Measurements from ENCODE around the gene ERI3. TPM values are rescaled to one million over a fixed set of nuclear protein-coding genes. Genes with fewer than 3 reads are reported as not detected.
A peak's percentile ranks its signal among the peaks of the same experiment; 100 is the strongest.

The ERI3 gene
- total RNA-seq, 2 donors from 2014 or later = 22.6 to 25.7 TPM

GRCh38 chr1:44321466-44321865 lies 33.6 kb downstream of the ERI3 start:
- Mint-ChIP-seq H3K36me3 (ENCODE audit: low read depth) (peaks cover 3% of the 10 kb centered on the region), H3K4me3 (no peak overlapping the region), H3K27me3 (no peaks in the 10 kb centered on the region)

GRCh38 chr1:44318097-44319088 lies 36.7 kb downstream of the ERI3 start:
- Mint-ChIP-seq H3K4me1 (peaks cover 7% of the 10 kb centered on the region), H3K27ac (peak overlapping the region; percentile 57), H3K27me3 (no peaks in the 10 kb centered on the region), H3K36me3 (ENCODE audit: low read depth) (peaks cover 3% of the 10 kb centered on the region), H3K4me3 (no peak overlapping the region)
- DNase-seq = peak in 1 of 3 donors; percentile 29
- no peaks in the 10 kb centered on the region for H3K9me3 ChIP-seq (ENCODE audit: control insufficient read depth, low read length, poor library complexity, severe bottlenecking)
- ATAC-seq = peak; percentile 52

More at GRCh38 chr1:44321466-44321865, 33.6 kb downstream of the ERI3 start:
- peaks cover 7% of the 10 kb centered on the region for H3K4me1 Mint-ChIP-seq
- H3K27ac Mint-ChIP-seq = no peak overlapping the region
- ATAC-seq = no peak
- H3K9me3 ChIP-seq (ENCODE audit: control insufficient read depth, low read length, poor library complexity, severe bottlenecking) = no peaks in the 10 kb centered on the region
- no peak for DNase-seq

GRCh38 chr1:44316231-44316759 lies 38.8 kb downstream of the ERI3 start:
- DNase-seq = no peak
- no peaks in the 10 kb centered on the region for H3K27me3 Mint-ChIP-seq
- ATAC-seq = no peak
- H3K27ac Mint-ChIP-seq = no peak overlapping the region
- H3K4me1 Mint-ChIP-seq = peaks cover 7% of the 10 kb centered on the region
- H3K9me3 ChIP-seq (ENCODE audit: control insufficient read depth, low read length, poor library complexity, severe bottlenecking) = no peaks in the 10 kb centered on the region
- H3K4me3 Mint-ChIP-seq = no peak overlapping the region
- peaks cover 8% of the 10 kb centered on the region for H3K36me3 Mint-ChIP-seq (ENCODE audit: low read depth)

- no peak overlapping the region for H3K27ac Mint-ChIP-seq
- H3K4me1 Mint-ChIP-seq = peaks cover 11% of the 10 kb centered on the region
- no peak for DNase-seq
- H3K9me3 ChIP-seq (ENCODE audit: control insufficient read depth, low read length, poor library complexity, severe bottlenecking) = no peaks in the 10 kb centered on the region
- no peak for ATAC-seq
- H3K36me3 Mint-ChIP-seq (ENCODE audit: low read depth) = peaks cover 8% of the 10 kb centered on the region
- no peaks in the 10 kb centered on the region for H3K27me3 Mint-ChIP-seq
- H3K4me3 Mint-ChIP-seq = no peak overlapping the region
Observed at GRCh38 chr1:44315521-44315920, 39.5 kb downstream of the ERI3 start.

GRCh38 chr1:44314452-44314851 lies 40.6 kb downstream of the ERI3 start:
- Mint-ChIP-seq H3K4me1 (peaks cover 10% of the 10 kb centered on the region), H3K4me3 (no peak overlapping the region), H3K27ac (no peak overlapping the region), H3K27me3 (no peaks in the 10 kb centered on the region), H3K36me3 (ENCODE audit: low read depth) (peaks cover 7% of the 10 kb centered on the region)
- ATAC-seq (no peak), DNase-seq (no peak)
- H3K9me3 ChIP-seq (ENCODE audit: control insufficient read depth, low read length, poor library complexity, severe bottlenecking) = no peaks in the 10 kb centered on the region

- Mint-ChIP-seq H3K4me3 (no peak overlapping the region), H3K36me3 (ENCODE audit: low read depth) (peaks cover 7% of the 10 kb centered on the region), H3K27me3 (no peaks in the 10 kb centered on the region), H3K27ac (no peak overlapping the region), H3K4me1 (peaks cover 5% of the 10 kb centered on the region)
- no peak for ATAC-seq
- H3K9me3 ChIP-seq (ENCODE audit: control insufficient read depth, low read length, poor library complexity, severe bottlenecking) = no peaks in the 10 kb centered on the region
- no peak for DNase-seq
Observed at GRCh38 chr1:44313265-44313918, 41.7 kb downstream of the ERI3 start.

- no peak for ATAC-seq
- Mint-ChIP-seq H3K36me3 (ENCODE audit: low read depth) (peaks cover 10% of the 10 kb centered on the region), H3K4me3 (no peak overlapping the region)
Observed at GRCh38 chr1:44312399-44313196, 42.5 kb downstream of the ERI3 start.

GRCh38 chr1:44310006-44310405 lies 45.1 kb downstream of the ERI3 start:
- Mint-ChIP-seq H3K27me3 (no peaks in the 10 kb centered on the region), H3K27ac (no peak overlapping the region), H3K4me1 (peaks cover 8% of the 10 kb centered on the region), H3K4me3 (no peak overlapping the region), H3K36me3 (ENCODE audit: low read depth) (peaks cover 20% of the 10 kb centered on the region)
- ATAC-seq (no peak), DNase-seq (no peak)
- H3K9me3 ChIP-seq (ENCODE audit: control insufficient read depth, low read length, poor library complexity, severe bottlenecking) = no peaks in the 10 kb centered on the region

More at GRCh38 chr1:44312399-44313196, 42.5 kb downstream of the ERI3 start:
- DNase-seq = no peak
- Mint-ChIP-seq H3K4me1 (peaks cover 5% of the 10 kb centered on the region), H3K27ac (no peak overlapping the region), H3K27me3 (no peaks in the 10 kb centered on the region)
- no peaks in the 10 kb centered on the region for H3K9me3 ChIP-seq (ENCODE audit: control insufficient read depth, low read length, poor library complexity, severe bottlenecking)

- H3K36me3 Mint-ChIP-seq (ENCODE audit: low read depth) = peaks cover 27% of the 10 kb centered on the region
- no peak overlapping the region for H3K27ac Mint-ChIP-seq
- no peak for DNase-seq
- no peaks in the 10 kb centered on the region for H3K27me3 Mint-ChIP-seq
- H3K4me1 Mint-ChIP-seq = peaks cover 15% of the 10 kb centered on the region
- H3K9me3 ChIP-seq (ENCODE audit: control insufficient read depth, low read length, poor library complexity, severe bottlenecking) = no peaks in the 10 kb centered on the region
- peak; percentile 37 for ATAC-seq
- no peak overlapping the region for H3K4me3 Mint-ChIP-seq
Observed at GRCh38 chr1:44305962-44306422, 49.1 kb downstream of the ERI3 start.

GRCh38 chr1:44303532-44303931 lies 51.5 kb downstream of the ERI3 start:
- ATAC-seq (no peak), DNase-seq (no peak)
- no peaks in the 10 kb centered on the region for H3K9me3 ChIP-seq (ENCODE audit: control insufficient read depth, low read length, poor library complexity, severe bottlenecking)
- H3K27ac Mint-ChIP-seq = no peak overlapping the region
- H3K36me3 Mint-ChIP-seq (ENCODE audit: low read depth) = peaks cover 25% of the 10 kb centered on the region
- H3K4me1 Mint-ChIP-seq = peaks cover 12% of the 10 kb centered on the region
- H3K27me3 Mint-ChIP-seq = no peaks in the 10 kb centered on the region
- no peak overlapping the region for H3K4me3 Mint-ChIP-seq

- Mint-ChIP-seq H3K4me3 (no peak overlapping the region), H3K36me3 (ENCODE audit: low read depth) (peaks cover 26% of the 10 kb centered on the region), H3K27me3 (no peaks in the 10 kb centered on the region), H3K27ac (no peak overlapping the region), H3K4me1 (peaks cover 12% of the 10 kb centered on the region)
- DNase-seq = no peak
- ATAC-seq = no peak
- H3K9me3 ChIP-seq (ENCODE audit: control insufficient read depth, low read length, poor library complexity, severe bottlenecking) = no peaks in the 10 kb centered on the region
Observed at GRCh38 chr1:44302541-44302940, 52.5 kb downstream of the ERI3 start.

GRCh38 chr1:44301442-44301841 lies 53.6 kb downstream of the ERI3 start:
- peaks cover 22% of the 10 kb centered on the region for H3K36me3 Mint-ChIP-seq (ENCODE audit: low read depth)

More at GRCh38 chr1:44301442-44301841, 53.6 kb downstream of the ERI3 start:
- H3K27me3 Mint-ChIP-seq = no peaks in the 10 kb centered on the region
- H3K9me3 ChIP-seq (ENCODE audit: control insufficient read depth, low read length, poor library complexity, severe bottlenecking) = no peaks in the 10 kb centered on the region
- no peak for DNase-seq
- peaks cover 12% of the 10 kb centered on the region for H3K4me1 Mint-ChIP-seq
- no peak overlapping the region for H3K27ac Mint-ChIP-seq
- ATAC-seq = no peak
- no peak overlapping the region for H3K4me3 Mint-ChIP-seq
